ENCODE data around the gene VBP1.

GRCh38 chrX:155179346-155179997 is 36.8 kb upstream of the VBP1 start:
- TF ChIP-seq CTCF (optimal IDR thresholded peaks at IDR 0.05 in 1 of 3, IDR thresholded peaks at IDR 0.05 in 1 of 3, conservative IDR thresholded peaks at IDR 0.05 in 1 of 3; ENCODE audit: extremely low read depth in 1 of 3, insufficient read depth in 2 of 3, low read length in 3 of 3) (no peak), EZH2 (IDR thresholded peaks at IDR 0.05; ENCODE audit: low read length) (no peak)

All from keratinocyte (primary cell).